Spleen (tissue), 7 donors: ENCODE measurements around the gene AHCTF1.

ENCODE experiments used
- POLR2A ChIP-seq, 3 donors: fragments of 450-650 bp; IDR thresholded peaks; one replicate each; pipeline ENCODE4 v1.5.1; 2017; ENCODE audit warnings: antibody characterized with exemption in 3 of 3, mild to moderate bottlenecking in 1 of 3
- POLR2AphosphoS5 ChIP-seq, 3 donors: sonication (generic); formaldehyde crosslinking; IDR thresholded peaks; one replicate each; pipeline ENCODE4 v1.5.1; 2017; ENCODE audit warnings: antibody characterized with exemption in 3 of 3
- TF ChIP-seq, protein P1 (sequence below), 11 experiments: fragments of 200-600 bp in 7 of 11; fragments of 450-650 bp in 4 of 11; sonication (generic) in 4 of 11; IDR thresholded peaks in 8 of 11; conservative IDR thresholded peaks in 3 of 11; 1 replicate in 7 of 11; 2 replicates in 4 of 11; pipeline versions ENCODE4 v1.4.0 to v1.8.0; 2016 to 2021; ENCODE audit warnings: antibody characterized with exemption in 11 of 11, inconsistent platforms in 4 of 11, mild to moderate bottlenecking in 1 of 11
- donor health status: DM: no; HTN: no; CAD: no; lungs with moderate emphysema.
- donor health status: DM: no; HTN: no; CAD: no.
- donor health status: DM: no; HTN: no; CAD: no.

GRCh38 chr1:246798107-246798506 lies 133.6 kb downstream of the AHCTF1 start:
- TF ChIP-seq, protein P1, sequence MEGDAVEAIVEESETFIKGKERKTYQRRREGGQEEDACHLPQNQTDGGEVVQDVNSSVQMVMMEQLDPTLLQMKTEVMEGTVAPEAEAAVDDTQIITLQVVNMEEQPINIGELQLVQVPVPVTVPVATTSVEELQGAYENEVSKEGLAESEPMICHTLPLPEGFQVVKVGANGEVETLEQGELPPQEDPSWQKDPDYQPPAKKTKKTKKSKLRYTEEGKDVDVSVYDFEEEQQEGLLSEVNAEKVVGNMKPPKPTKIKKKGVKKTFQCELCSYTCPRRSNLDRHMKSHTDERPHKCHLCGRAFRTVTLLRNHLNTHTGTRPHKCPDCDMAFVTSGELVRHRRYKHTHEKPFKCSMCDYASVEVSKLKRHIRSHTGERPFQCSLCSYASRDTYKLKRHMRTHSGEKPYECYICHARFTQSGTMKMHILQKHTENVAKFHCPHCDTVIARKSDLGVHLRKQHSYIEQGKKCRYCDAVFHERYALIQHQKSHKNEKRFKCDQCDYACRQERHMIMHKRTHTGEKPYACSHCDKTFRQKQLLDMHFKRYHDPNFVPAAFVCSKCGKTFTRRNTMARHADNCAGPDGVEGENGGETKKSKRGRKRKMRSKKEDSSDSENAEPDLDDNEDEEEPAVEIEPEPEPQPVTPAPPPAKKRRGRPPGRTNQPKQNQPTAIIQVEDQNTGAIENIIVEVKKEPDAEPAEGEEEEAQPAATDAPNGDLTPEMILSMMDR (IDR thresholded peaks at IDR 0.05 in 8 of 11, conservative IDR thresholded peaks at IDR 0.05 in 3 of 11) = no peak
- no peak for TF ChIP-seq POLR2A (IDR thresholded peaks at IDR 0.05)
- TF ChIP-seq POLR2AphosphoS5 (IDR thresholded peaks at IDR 0.05) = no peak
